GM12872 (cell line): Measurements from ENCODE around the gene DGKZ.

ENCODE experiments used
- TF ChIP-seq, protein P1 (sequence below): IDR thresholded peaks from 3 replicates; pipeline ENCODE4 v1.5.1; 2011; ENCODE audit warnings: low read depth, mild to moderate bottlenecking, low read length, moderate library complexity; ENCODE audit not compliant: insufficient read depth

The DGKZ gene

GRCh38 chr11:46426233-46426991 lies 79.1 kb downstream of the DGKZ start:
- TF ChIP-seq, protein P1, sequence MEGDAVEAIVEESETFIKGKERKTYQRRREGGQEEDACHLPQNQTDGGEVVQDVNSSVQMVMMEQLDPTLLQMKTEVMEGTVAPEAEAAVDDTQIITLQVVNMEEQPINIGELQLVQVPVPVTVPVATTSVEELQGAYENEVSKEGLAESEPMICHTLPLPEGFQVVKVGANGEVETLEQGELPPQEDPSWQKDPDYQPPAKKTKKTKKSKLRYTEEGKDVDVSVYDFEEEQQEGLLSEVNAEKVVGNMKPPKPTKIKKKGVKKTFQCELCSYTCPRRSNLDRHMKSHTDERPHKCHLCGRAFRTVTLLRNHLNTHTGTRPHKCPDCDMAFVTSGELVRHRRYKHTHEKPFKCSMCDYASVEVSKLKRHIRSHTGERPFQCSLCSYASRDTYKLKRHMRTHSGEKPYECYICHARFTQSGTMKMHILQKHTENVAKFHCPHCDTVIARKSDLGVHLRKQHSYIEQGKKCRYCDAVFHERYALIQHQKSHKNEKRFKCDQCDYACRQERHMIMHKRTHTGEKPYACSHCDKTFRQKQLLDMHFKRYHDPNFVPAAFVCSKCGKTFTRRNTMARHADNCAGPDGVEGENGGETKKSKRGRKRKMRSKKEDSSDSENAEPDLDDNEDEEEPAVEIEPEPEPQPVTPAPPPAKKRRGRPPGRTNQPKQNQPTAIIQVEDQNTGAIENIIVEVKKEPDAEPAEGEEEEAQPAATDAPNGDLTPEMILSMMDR: no peak

- TF ChIP-seq, protein P1: no peak
Observed at GRCh38 chr11:46427364-46427763, 80.1 kb downstream of the DGKZ start.

GRCh38 chr11:46429717-46430116 lies 82.5 kb downstream of the DGKZ start:
- TF ChIP-seq, protein P1: no peak
